ENCODE data around the gene CLIP2.

The CLIP2 gene

DNA sequence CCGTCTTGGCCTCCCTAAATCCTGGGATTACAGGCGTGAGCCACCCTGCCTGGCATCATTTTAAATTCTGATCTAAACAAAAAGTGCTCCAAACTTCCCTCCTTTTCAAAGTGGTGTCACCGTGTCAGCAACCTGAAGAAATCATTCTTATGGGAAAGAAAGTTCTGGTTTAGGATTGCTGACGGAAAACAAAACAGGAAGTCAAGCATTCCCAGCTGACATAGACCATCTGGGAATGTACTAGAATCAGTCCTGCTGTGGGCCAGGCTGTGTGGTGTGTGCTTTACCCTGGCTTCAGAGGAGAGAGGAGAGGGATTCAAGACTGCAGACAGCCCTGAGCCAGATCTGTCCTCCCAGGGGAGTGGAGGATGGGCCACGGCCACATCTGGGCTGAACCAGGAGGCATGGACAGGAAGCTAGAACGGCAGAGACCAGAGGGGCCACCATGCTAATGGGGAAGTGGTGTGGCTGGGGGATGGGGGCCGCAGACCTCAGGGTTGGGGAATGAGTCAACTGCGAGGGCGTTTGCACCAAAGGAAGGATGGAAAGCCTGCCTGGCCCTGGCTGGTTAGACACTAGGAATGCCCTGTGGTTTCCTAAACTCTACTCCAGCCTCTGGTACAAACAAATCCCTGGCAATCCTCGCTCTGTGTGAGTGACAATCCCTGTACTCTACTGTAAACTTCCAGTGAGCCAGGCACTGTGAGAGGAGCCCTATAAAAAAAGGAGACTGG is 16.7 kb upstream of the CLIP2 start:
- no peak for DNase-seq

DNA sequence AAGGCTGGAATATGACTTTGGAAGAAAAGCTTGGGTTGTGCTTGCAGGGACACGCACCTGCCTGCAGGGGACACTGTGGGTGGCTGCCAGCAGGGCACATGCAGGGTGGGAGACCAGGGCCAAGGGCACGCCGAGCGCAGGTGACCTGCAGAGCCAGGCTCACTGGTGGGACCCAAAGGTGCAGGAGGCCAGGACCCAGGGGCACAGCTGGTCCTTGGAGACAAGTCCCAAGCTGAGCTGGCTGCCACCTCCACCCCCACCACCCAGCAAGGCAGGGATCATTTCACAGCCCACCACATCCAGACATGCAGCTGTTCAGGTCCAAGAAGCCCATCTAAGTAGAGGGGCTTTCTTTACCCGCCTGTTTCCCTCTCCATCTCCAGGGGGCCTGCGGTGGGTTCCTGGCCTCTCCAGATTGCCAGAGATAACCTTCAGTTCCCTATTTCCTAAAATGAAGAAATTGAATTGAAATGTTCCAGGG is 13.8 kb upstream of the CLIP2 start:
- no peak for DNase-seq

DNA sequence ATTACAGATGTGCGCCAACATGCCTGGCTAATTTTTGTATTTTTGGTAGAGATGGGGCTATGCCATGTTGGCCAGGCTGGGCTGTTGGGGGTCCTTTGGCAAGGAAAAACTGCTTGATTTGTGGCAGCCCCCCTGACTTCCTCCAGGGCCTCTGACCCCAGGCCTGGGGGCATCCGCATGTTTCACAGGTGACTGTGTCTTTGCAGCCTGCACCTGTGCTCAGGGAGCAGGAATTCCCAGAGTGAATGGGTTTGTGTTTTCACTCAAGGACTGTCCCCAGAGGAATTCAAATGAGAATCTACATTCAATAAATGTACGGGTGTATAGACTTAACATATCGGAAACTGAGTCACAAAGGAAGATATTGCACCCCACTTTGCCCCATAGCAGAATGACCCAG is 11.6 kb upstream of the CLIP2 start:
- DNase-seq: no peak

DNA sequence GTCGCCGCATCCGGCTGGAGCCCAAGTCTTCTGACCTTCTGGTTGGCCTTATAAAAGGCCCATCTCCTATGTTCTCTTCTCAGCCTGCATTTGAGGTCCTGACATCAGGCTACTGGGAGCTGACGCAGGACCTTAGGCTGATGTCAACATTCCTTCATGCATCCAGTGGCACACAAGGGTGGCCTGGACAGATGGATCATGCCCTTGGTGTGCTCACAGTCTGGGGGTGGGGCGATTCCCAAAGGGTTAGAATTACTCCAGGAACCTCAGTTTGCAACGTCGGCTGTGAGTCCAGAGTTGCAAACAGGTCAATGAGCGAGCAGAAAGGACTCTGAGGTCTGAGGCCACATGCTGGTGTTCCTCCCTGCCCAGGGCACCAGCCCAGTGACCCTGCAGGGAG is 8.2 kb upstream of the CLIP2 start:
- DNase-seq: no peak

DNA sequence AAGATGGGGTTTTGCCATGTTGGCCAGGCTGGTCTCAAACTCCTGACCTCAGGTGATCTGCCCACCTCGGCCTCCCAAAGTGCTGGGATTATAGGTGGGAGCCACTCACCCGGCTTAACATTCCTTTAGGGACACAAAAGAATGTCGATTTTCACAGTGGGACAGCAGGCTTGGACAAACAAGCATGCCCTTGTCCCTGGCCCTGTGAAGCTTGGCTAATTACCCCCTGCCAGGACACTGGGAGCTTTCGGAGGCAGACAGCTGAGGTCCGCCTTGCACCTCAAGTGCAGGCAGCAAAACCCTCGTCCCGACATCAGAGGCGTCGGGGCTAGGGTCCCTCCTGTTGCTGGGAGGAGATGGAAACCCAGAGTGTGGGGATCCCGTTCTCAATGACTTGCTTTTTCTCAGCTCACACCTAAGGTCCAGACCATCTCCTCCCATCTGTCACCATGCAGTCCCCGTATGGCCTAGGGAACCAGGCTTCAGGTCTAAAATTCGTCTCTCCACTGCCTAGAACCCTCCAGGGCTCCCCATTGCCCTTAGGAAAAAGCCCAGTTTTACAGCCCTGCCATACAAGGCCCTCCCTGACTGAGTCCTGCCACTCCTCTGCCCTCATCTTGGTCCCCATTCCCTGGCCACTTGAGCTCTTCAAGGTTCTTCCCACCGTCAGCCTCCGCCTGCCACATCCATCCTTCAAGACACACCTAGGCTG is 6.3 kb upstream of the CLIP2 start:
- DNase-seq: no peak

DNA sequence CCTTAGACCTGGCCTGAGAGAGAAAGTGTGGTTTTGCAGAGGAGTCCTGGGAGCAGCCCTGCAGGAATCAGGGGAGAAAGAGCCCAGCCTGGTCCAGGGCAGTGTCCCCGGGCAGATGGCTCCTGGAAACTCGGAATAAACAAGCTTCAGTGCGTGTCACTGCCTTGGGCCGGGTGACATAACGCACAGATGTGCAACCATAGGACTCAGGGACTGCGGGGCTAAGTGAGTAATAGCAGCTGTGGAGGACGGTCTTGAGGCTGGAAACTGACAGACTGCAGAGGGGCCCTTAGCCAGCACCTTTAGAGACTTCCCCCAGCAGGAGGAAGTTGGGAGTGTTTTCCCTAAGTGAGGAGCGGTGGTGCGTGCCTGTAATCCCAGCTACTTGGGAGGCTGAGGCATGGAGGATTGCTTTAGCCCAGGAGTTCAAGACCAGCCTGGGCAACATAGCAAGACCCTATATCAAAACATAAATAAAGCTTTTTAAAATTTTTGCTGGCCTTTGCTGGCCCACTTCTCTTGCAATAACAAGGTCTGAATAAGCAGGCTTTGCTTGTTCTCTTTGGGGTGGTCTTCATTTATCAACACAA is 5.3 kb upstream of the CLIP2 start:
- no peak for DNase-seq

DNA sequence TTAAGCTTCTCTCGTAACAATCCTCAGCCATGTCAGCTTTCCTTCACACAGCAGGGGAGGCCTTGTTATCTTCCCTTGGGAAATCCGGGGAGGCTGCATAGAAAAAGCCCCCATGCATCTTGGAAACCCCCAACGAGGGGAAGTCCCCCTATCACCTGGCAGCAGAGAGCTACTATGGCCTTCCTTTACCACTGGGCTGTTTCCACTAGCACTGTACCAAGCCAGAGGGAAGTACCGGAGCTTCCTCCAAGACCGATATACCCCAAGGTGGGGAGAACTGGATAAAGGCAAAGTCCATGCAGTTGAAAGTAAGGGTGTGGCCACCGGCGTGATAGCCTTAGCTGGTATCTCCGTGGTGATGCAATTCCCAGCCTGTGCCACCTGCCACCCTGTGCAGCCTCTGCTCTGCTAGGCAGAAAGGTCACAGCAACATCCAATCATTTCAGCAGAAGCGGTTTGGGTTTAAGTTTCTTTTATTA is 4.4 kb upstream of the CLIP2 start:
- DNase-seq: no peak

DNA sequence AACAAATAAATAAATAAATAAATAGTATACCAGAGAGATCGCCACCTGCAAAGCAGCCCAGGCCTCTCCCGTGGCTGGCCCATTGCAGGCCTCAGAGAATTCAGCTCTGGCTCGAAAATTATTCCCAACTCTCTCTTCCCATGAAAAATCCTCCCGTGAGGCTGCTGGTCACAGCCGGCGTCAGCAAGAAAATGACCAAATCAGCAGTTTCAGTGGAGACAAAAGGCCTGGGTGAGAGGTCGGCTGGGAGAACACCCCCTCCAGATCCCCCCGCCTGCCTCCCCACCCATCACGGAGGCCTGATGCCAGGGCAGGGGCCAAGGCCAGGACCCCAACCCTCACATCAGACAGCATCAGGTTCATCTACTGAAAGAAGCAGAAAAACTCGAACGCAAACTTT is 3.1 kb upstream of the CLIP2 start:
- DNase-seq: no peak

DNA sequence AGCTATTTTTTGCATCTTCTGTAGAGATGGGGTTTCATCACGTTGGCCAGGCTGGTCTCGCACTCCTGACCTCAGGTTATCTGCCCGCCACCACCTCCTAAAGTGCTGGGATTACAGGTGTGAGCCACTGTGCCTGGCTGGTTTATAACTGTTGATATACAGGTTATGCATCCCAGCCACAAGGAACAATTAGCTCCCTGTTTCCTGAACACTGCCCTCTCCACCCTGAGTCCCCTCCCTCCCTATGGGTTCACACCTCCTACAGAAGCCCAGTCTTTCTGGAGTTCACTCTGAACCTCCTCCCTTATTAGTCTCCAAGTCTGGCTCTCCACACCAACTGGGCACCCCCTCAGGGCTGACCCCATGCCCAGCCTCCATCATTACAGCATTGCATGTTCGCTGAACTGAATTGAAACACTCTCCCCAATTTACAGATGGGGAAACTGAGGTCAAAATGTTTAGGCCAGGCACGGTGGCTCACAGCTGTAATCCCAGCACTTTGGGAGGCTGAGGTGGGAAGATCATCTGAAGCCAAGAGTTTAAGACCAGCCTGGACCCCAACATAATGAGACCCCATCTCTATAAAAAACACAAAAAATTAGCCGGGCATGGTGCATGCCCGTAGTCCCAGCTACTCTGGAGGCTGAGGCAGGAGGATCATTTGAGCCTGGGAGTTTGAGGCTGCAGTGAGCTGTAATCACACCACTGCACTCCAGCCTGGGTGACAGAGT is 1.7 kb upstream of the CLIP2 start:
- DNase-seq: no peak

DNA sequence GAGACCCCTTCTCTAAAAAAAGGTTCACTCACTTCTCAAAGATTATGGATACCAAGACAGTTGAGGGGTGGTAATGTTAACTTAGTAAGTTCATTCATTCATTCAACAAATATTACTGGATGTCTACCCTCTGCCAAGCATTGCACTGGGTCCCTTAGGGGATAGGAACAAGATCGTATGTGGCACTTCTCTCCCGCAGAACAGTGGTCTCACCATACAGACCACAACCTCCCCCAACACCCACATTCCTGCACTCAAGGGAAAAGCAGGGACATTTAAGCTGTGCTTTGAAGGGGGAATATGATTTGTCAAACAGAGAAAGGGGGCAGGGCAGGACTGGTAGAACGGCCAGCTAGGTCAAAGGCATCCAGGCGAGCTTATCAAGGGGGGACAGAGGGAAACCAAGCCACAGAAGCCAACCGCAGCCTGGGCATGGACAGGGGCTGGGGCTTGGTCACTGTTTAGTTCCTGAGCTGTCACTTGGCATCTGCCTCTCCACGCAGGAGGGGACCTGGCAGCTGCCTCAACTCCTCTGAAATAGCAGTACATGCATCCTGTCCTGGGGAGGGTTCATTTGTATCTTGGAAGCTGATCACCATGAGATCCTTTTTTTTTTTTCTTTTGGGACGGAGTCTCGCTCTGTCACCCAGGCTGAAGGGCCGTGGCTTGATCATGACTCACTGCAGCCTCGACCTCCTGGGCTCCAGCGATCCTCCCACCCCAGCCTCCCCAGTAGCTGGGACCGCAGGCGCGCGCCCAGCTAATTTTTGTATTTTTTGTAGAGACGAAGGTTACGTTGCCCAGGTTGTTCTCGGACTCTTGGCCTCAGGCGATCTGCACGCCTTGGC is 949 bp upstream of the CLIP2 start:
- DNase-seq: no peak

DNA sequence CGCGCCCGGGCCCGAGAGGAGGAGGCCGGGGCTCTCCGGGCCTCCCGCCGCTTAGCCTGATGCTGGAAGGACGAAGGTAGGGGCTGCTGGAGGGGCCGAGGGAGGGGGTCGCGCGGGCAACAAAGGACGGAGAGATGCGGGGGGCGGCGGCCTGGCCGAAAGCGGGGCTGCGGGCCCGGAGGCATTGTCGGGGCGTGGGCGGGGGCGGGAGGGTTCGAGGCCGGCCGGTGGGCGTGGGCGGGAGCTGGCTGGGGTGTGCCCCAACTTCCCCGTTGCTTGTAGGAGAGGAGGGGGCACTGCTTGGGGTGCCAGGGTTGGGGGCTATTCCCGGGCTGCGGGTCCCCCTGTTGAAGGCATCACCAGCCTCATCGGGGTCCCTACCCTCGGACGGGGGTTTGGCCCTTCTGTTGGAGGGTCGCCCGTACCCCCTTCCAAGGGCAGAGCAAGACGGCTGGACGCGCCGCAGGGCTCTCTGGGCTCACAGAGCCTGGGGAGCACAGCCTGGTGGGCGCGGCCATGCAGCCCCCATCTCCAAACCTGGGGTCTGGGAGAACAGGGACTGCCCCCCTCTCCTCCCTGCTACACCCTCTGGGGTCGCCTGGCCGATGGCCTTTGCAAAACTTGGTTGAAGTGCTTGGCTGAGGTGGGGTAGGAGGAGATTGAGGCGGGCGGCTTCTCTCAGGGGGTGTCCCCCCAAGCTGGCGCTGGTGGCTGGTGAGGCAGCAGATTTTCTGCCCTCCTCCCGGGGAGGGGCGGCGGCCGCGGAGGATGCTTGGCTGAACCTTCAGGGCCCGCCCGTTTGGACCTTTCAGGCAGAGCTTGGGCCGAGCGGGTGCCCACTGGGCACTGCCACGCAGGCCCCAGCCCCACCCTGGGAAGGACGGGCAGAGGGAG is 699 bp downstream of the CLIP2 start:
- DNase-seq: no peak

DNA sequence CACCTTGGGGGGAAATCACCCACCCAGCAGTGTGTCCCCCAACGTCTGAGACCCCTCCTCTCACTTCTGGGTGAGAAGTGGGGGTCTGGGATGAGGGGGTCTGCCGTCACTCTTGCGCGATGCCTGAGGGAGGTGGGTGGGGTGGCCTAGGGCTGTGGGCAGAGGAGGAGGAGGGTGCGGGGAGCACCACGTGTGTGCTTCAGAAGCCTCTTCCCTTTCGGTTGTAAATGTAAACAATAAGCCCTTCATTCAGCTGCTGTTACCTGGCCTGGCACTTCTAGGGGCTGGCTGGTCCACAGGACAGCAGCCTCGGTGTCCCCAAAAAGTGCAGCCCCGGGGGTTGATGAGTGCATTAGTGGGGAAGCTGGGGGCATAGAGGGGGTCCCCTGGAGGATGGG is 1.3 kb downstream of the CLIP2 start:
- DNase-seq: no peak

DNA sequence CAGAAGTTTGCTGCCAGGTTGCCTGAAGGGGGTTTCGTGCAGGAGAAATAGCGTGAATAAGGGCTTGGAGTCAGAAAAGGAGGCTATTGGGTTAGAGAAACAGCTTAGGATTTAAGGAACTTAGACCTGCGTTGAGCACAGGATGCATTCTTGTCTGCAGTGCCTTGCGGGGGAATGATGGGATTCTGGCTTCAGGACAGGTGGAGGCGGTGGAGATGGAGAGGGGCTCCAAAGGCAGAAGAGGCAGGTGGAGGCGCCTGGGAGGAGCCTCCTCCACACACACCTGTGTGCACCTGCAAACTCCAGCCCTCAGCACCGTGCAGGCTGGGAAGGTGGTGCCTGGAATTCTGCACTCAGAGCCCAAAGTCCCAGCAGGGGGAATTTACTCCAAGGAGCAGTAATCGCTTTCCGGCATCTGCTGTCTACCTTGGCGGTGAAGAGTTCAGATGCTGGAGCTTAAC is 1.8 kb downstream of the CLIP2 start:
- DNase-seq: peak; percentile 41

DNA sequence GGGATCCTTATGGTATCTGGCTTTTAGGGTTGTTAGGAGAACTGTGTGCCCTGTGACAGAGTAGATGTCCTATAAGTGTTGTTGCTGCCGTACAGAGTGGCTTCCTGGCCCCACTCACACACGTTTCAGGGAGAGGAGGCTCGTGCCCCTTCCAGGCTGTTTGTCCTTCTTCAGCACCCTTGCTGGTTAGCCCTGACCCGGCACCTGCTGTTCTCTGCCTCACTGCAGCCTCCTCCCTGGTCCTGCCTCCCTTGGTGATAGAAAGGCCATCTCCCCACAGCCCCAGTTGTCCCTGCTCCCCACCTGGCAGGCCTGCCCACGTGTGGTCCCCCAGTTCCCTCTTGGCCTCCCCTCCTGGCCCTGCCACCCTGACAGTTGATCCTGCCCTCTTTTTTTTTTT is 2.3 kb downstream of the CLIP2 start:
- no peak for DNase-seq

DNA sequence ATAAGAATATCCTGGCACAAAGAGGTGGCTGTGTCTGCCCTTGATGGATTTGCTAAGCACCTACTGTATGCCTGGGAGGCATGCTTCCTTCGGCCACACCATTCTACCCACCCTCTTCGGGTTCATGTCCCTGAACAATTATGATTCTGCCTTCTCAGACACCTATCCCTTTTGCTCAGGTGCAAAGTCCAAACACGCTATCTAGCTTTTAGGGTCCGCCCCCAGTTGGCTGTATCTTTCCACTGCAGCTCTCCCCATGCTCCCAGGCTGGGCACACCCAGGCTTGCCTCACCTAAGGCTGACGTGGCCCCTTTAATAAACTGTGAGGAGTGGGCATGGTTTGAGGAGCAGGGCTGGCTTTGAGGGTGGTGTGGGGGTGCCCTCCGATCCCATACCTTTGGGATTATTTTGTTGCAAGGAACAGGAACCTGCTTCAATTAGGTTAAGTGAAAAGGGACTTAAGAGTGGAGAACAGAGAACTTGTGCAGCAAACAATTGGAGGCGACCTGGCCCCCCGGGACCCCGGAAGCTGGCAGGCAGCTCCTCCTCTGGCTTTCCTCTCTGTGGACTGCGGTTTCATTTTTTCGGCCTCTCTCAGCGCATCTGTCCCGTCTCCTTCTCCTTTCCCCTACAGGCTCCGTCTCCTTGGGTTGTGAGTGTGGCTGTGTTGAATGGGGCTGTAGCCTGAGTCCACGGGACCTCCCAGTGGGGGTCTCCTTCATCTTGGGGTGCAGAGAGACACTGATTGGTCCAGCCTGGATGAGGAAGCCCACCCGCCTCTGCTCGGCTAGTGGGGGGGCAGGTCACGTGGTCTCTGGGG is 3.8 kb downstream of the CLIP2 start:
- DNase-seq: no peak

DNA sequence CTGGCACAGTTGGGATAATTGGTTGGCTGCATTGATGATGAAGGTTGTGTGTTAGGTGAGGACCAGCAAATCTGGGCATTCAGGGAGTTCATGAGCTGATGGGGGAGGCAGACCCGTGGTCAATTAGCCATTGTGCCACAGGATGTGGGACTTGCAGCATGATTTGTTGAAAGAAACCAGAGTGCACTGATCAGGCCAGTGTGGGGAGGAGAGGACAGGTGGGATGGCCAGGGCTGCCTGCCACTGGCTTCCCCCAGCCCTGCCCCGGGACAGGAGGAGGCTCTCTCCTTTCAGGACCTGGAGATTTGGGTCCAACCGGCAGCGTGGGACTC is 4.3 kb downstream of the CLIP2 start:
- DNase-seq: no peak

DNA sequence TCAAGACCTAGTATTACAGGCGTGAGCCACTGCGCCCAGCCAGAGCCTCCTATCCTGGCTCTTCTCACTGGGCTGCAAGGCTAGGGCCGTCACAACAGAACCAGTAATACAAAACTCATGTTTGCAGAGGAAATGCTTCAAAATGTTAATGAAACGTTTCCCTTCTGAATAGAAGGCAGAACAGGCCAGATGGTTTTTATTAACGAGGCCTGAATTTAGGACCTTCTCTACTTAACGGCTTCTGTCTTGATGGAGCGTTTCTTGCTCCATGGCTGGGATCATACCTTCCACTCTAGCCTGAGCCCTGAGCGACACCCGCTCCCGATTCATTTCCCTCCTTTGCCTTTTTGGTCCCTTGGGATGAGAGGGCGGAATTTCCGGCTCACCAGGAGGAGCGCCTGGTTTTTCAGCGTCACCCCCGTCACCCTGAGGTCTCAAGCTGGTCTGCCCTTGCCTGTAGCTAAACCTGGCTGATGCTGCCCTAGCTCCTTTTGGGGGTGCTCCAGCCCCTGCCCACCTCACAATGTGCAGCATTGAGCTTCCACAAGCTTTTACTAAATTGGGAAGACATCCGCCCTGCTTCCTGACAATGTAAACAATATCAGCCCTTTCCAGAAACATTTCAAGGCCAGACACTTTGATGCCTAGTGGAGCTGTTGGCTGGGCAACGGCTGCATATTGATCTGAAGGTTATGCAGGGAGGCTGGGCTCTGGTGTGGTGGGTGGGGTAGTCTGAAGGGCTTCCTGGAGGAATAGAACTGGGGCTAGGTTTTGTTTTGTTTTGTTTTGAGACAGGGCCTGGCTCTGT is 5.2 kb downstream of the CLIP2 start:
- no peak for DNase-seq

DNA sequence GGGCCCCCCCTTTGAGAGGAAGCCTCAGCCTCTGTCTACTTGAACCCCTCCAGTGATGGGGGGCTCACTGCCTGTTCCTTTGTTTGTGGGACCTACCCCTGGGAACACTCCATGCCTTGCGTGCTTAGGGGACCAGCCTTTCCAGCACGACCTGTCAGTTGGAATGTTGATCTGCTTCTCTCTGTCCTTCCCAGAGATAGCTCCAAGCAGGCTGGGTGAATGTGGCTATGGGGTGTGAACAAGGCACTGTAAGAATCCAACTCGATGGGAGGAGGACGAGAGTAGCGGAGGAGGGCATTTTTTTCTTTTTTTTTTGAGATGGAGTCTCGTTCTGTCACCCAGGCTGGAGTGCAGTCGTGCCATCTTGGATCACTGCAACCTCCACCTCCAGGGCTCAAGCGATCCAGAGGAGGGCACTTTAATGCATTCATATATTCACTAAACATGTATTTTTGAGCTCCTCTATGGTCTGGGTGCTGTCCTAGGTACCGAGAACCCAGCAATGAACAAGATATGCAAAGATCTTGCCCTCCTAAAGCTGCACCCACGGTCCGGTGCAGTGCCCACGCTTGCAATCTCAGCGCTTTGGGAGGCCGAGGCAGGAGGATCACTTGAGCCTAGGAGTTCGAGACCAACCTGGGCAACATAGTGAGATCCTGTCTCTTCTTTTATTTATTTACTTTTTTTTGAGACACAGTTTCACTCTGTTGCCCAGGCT is 8.5 kb downstream of the CLIP2 start:
- no peak for DNase-seq

DNA sequence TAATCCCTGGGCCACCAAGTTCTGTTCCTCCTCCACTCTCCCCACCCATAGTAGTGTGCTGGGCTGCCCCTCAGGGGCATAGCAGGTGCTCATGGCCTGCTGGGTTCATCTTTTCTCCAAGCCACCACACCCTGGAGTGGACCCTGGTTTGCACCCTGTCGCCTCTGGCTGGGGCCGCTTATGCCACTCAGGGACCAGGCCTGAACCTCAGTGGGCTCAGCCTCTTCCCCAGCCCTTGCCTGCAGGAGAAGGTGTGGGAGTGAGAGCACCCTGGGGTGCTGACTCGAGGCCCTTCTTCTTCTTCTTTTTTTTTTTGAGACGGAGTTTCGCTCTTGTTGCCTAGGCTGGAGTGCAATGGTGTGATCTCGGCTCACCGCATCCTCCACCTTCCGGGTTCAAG is 10.2 kb downstream of the CLIP2 start:
- no peak for DNase-seq
